Endodermal cell (in vitro differentiated cells): ENCODE measurements around the gene KATNBL1. TPM values are rescaled to one million over a fixed set of nuclear protein-coding genes. Genes with fewer than 3 reads are reported as not detected.

Experiments used
- DNase-seq: peaks from one replicate; pipeline ENCODE4 v3.0.0-alpha.2; 2017
- H3K27ac ChIP-seq: 2 replicates; pipeline ENCODE4 v1.5.1; 2013; ENCODE audit warnings: mild to moderate bottlenecking, low read depth, low read length, moderate library complexity
- H3K27me3 ChIP-seq: 2 replicates; pipeline ENCODE4 v1.6.1; 2013; ENCODE audit warnings: mild to moderate bottlenecking, low read length, moderate library complexity; ENCODE audit not compliant: insufficient read depth, control insufficient read depth, poor library complexity, severe bottlenecking
- H3K36me3 ChIP-seq: 2 replicates; pipeline ENCODE4 v1.7.0; 2013; ENCODE audit warnings: mild to moderate bottlenecking, low read length, moderate library complexity; ENCODE audit not compliant: control insufficient read depth, insufficient read depth
- H3K4me1 ChIP-seq: one replicate; pipeline ENCODE4 v1.7.0; 2013; ENCODE audit warnings: low read length; ENCODE audit not compliant: control insufficient read depth, insufficient read depth
- H3K4me3 ChIP-seq: 2 replicates; pipeline ENCODE4 v1.5.1; 2013; ENCODE audit warnings: mild to moderate bottlenecking, low read length, moderate library complexity
- H3K9ac ChIP-seq: 2 replicates; pipeline ENCODE4 v1.6.1; 2013; ENCODE audit warnings: mild to moderate bottlenecking, low read length, moderate library complexity; ENCODE audit not compliant: poor library complexity, severe bottlenecking; ENCODE audit errors: extremely low read depth
- H3K9me3 ChIP-seq: 2 replicates; pipeline ENCODE4 v1.6.1; 2013; ENCODE audit warnings: mild to moderate bottlenecking, low read length, moderate library complexity; ENCODE audit not compliant: control insufficient read depth
- H3K27ac Mint-ChIP-seq: 2 replicates; pipeline ENCODE4 v1.8.0; 2020; ENCODE audit warnings: mixed read lengths
- H3K27me3 Mint-ChIP-seq: 2 replicates; pipeline ENCODE4 v1.8.0; 2021; ENCODE audit warnings: mild to moderate bottlenecking, mixed read lengths; ENCODE audit not compliant: insufficient read depth
- H3K36me3 Mint-ChIP-seq: 2 replicates; pipeline ENCODE4 v1.8.0; 2020; ENCODE audit warnings: low read depth, mixed read lengths
- H3K4me1 Mint-ChIP-seq: 2 replicates; pipeline ENCODE4 v1.8.0; 2020; ENCODE audit warnings: mixed read lengths
- H3K4me3 Mint-ChIP-seq: 2 replicates; pipeline ENCODE4 v1.8.0; 2020; ENCODE audit warnings: mild to moderate bottlenecking, moderate library complexity, mixed read lengths
- H3K9me3 Mint-ChIP-seq: 2 replicates; pipeline ENCODE4 v1.8.0; 2020; ENCODE audit warnings: mild to moderate bottlenecking, mixed read lengths
- CTCF ChIP-seq: fragments of 200-600 bp; sonication (generic); conservative IDR thresholded peaks from 2 replicates; pipeline ENCODE4 v1.5.0; 2021; ENCODE audit warnings: antibody characterized with exemption, mild to moderate bottlenecking
- WGBS, 2 experiments: methylation state at CpG; one replicate each; pipeline versions ENCODE4 v1.1.5 to v1.1.7; 2013; ENCODE audit warnings: missing lambda C conversion rate in 2 of 2, mixed read lengths in 1 of 2; ENCODE audit not compliant: insufficient coverage in 1 of 2, insufficient read length in 1 of 2; 5-methylcytosine and 5-hydroxymethylcytosine counted together
- total RNA-seq, 2 donors: library from RNA; stranded (reverse); fragmentation: NEBNext Ultra II Directional in 1 of 2; extraction: Animal tissue kit (Norgen Biotek cat#: 25700) in 1 of 2; gene quantifications; 2 replicates in 1 of 2; 3 replicates in 1 of 2; pipeline ENCODE4 v1.2.1, GENCODE V29; 2021

Gene KATNBL1
- total RNA-seq, 2 donors from 2014 or later, result 54.3 to 71.8 TPM

DNA sequence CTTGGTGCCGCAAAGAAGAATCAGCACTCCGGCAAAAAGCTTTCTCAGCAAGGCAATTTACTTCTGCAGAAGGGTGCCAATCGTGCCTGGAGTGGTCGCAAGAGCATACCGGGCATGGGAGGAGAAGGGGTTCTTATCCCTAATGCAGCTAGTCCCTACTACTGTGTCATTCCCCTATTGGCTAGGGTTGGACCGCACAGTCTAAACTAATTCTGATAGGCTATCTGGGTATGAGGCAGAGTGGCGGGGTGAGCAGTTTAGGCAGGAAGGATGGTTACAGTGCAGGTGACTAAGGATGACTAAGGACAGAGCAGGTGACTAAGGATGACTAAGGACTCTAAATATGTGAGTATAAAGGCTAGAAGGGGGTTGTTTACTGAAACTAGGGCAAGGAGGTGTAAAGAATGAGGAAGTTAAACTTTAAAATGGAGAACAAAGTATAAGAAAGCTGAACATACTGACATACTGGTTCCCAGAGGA is 55.1 kb downstream of the KATNBL1 start:
- Mint-ChIP-seq H3K9me3 (peaks cover 27% of the 10 kb centered on the region), H3K27me3 (no peaks in the 10 kb centered on the region), H3K27ac (no peak overlapping the region), H3K4me3 (no peak overlapping the region), H3K4me1 (no peaks in the 10 kb centered on the region), H3K36me3 (peaks cover 84% of the 10 kb centered on the region)
- Histone ChIP-seq H3K27ac (no peak overlapping the region), H3K4me3 (peak overlapping the region; percentile 53), H3K4me1 (no peaks in the 10 kb centered on the region), H3K27me3 (no peaks in the 10 kb centered on the region), H3K36me3 (peaks cover 80% of the 10 kb centered on the region), H3K9me3 (peaks cover 45% of the 10 kb centered on the region), H3K9ac (no peak overlapping the region)
- 90 to 100% methylated on average over 1 to 7 of the region's 7 CpGs for WGBS, 2 experiments
- TF ChIP-seq CTCF, result no peak
- DNase-seq, result peak; percentile 86

- no peak overlapping the region for H3K27ac ChIP-seq
- Mint-ChIP-seq H3K4me3 (no peak overlapping the region), H3K27ac (no peak overlapping the region), H3K36me3 (peaks cover 63% of the 10 kb centered on the region), H3K27me3 (no peaks in the 10 kb centered on the region), H3K9me3 (no peaks in the 10 kb centered on the region), H3K4me1 (no peaks in the 10 kb centered on the region)
- H3K9me3 ChIP-seq, result no peaks in the 10 kb centered on the region
- WGBS, 2 experiments, result 67 to 83% methylated on average over 3 to 6 of the region's 6 CpGs
- H3K27me3 ChIP-seq, result no peaks in the 10 kb centered on the region
- no peak overlapping the region for H3K9ac ChIP-seq
- peaks cover 68% of the 10 kb centered on the region for H3K36me3 ChIP-seq
- DNase-seq, result no peak
- no peak for TF ChIP-seq CTCF
- no peaks in the 10 kb centered on the region for H3K4me1 ChIP-seq
- no peak overlapping the region for H3K4me3 ChIP-seq
Measured at GRCh38 chr15:34147371-34148140, 62.3 kb downstream of the KATNBL1 start.

DNA sequence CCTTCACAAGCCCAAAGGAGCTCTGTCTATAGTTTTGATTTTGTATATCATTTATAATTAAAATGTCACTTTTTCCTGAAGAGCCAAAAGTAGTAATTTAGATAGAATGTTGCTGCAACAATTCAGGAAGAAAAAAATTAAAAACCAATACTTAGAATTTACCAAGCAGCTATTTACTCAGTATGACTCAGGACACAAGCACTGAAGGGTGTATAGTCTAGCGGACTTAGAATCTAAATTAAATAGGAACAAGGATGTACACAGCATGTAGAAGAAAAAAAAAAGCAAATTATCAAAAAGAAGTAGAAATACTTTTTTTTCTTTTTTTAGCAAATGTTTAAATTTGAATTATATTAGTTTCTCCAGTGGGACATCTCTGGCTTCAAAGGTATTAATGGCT is 76.4 kb downstream of the KATNBL1 start:
- Histone ChIP-seq H3K27me3 (no peaks in the 10 kb centered on the region), H3K4me3 (no peak overlapping the region), H3K36me3 (peaks cover 4% of the 10 kb centered on the region), H3K27ac (no peak overlapping the region), H3K9me3 (no peaks in the 10 kb centered on the region), H3K4me1 (no peaks in the 10 kb centered on the region), H3K9ac (no peak overlapping the region)
- Mint-ChIP-seq H3K4me3 (no peak overlapping the region), H3K9me3 (no peaks in the 10 kb centered on the region), H3K27ac (no peak overlapping the region), H3K36me3 (peaks cover 10% of the 10 kb centered on the region), H3K27me3 (no peaks in the 10 kb centered on the region), H3K4me1 (no peaks in the 10 kb centered on the region)
- DNase-seq, result no peak
- WGBS, 2 experiments, result no CpG with 5 or more reads among the region's 1 CpG
- no peak for TF ChIP-seq CTCF
